GM19035 (cell line): Measurements from ENCODE around the gene SLC35B1.

Source experiments
- ATAC-seq: cut with Tn5 transposase; IDR thresholded peaks from one replicate; pipeline ENCODE4 v1.9.1; 2021; ENCODE audit not compliant: unreplicated experiment

Gene SLC35B1

GRCh38 chr17:49707608-49708514, at the start of gene SLC35B1:
TSS of gene SLC35B1 (minus strand) at chr17:49707964. CDS start at chr17:49707833, 131 bp downstream.
- peak; percentile 91 for ATAC-seq

GRCh38 chr17:49757151-49757777, 49.5 kb upstream of the SLC35B1 start:
- no peak for ATAC-seq

GRCh38 chr17:49756323-49757150, 48.8 kb upstream of the SLC35B1 start:
- ATAC-seq = no peak

GRCh38 chr17:49755663-49756283, 48.0 kb upstream of the SLC35B1 start:
- no peak for ATAC-seq

GRCh38 chr17:49753959-49754391, 46.2 kb upstream of the SLC35B1 start:
- no peak for ATAC-seq

- ATAC-seq = no peak
These were observed 44.7 kb upstream of the SLC35B1 start for GRCh38 chr17:49752508-49752907.

- no peak for ATAC-seq
These were observed 42.0 kb upstream of the SLC35B1 start for GRCh38 chr17:49749730-49750129.

GRCh38 chr17:49748791-49749190, 41.0 kb upstream of the SLC35B1 start:
- ATAC-seq = peak; percentile 70

GRCh38 chr17:49748223-49748622, 40.5 kb upstream of the SLC35B1 start:
- ATAC-seq = no peak

- ATAC-seq = no peak
These were observed 39.9 kb upstream of the SLC35B1 start for GRCh38 chr17:49747632-49748031.

GRCh38 chr17:49746791-49747490, 39.2 kb upstream of the SLC35B1 start:
- ATAC-seq = peak; percentile 67

GRCh38 chr17:49745175-49746139, 37.7 kb upstream of the SLC35B1 start:
- ATAC-seq = no peak

GRCh38 chr17:49742166-49742638, 34.4 kb upstream of the SLC35B1 start:
- ATAC-seq = no peak

GRCh38 chr17:49741692-49742076, 33.9 kb upstream of the SLC35B1 start:
- no peak for ATAC-seq

GRCh38 chr17:49741009-49741691, 33.4 kb upstream of the SLC35B1 start:
- no peak for ATAC-seq

GRCh38 chr17:49739641-49740271, 32.0 kb upstream of the SLC35B1 start:
- peak; percentile 63 for ATAC-seq

GRCh38 chr17:49738456-49739163, 30.8 kb upstream of the SLC35B1 start:
- no peak for ATAC-seq
